ENCODE measurements around the gene SCP2.

Gene SCP2

DNA sequence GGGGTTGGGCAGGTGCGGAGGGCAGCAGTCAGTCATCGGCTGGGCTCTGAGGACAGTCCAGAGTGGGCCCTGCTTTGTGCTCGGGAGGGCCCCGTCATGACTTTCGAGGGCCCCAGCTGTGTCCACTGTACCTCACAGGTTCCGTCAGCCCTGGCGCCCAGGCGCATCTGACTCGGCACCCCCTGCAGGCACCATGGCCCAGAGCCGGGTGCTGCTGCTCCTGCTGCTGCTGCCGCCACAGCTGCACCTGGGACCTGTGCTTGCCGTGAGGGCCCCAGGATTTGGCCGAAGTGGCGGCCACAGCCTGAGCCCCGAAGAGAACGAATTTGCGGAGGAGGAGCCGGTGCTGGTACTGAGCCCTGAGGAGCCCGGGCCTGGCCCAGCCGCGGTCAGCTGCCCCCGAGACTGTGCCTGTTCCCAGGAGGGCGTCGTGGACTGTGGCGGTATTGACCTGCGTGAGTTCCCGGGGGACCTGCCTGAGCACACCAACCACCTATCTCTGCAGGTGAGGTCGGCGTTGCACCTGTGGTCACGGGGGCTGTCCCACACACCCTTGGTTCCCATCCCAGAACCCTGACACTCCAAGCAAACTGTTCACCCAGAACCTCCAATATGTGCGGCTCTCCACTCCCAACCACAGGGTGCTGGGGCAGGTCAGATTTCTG, 142.7 kb downstream of the SCP2 start:
- DNase-seq = no peak

DNA sequence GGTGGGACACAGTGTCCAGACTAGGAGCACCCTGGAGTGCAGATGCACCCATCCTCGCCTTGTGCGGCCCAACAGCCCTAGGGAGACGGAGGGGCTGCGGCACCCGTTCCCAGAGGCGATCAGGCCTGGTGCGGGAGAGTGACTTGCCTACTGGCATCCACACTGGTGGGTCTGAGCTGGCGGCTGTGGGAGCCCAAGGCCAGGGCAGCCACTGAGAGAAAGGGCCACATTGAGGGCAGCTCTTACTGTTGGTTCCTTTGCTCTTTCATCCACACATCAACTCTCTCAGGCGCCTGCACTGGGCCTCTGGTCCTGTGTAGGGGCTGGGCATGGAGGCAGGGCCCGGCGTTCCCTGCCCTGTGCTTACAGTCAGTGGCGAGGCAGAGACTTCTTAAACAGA, 143.5 kb downstream of the SCP2 start:
- no peak for DNase-seq

DNA sequence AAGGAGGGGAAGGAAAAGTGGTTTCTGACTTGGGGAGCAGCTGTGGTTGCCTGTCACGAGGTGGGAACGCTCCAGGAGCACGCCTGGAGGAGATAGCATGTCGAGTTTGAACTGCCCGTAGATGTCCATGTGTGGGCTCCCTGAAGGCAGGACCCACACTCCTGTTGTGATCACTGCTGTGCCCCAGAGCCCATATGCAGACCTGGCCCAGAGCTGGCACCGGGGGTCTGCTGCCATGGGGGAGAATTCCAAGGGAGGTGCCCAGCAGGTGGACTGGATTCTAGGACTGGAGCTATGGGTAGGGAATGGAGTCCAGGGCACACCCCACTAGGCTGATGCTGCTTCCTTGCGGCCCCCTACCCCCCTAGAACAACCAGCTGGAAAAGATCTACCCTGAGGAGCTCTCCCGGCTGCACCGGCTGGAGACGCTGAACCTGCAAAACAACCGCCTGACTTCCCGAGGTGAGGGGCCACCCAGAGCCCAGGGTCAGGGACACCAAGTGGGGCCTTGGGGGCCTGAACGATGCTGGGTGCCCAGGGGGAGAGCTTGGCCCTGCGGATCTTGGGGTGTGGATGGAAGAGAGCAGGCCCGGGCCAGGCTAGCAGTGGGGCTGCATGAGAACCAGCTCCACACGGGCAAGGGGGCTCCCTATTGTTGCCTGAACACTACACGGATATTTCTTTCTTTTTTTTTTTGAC, 144.2 kb downstream of the SCP2 start:
- DNase-seq = no peak

DNA sequence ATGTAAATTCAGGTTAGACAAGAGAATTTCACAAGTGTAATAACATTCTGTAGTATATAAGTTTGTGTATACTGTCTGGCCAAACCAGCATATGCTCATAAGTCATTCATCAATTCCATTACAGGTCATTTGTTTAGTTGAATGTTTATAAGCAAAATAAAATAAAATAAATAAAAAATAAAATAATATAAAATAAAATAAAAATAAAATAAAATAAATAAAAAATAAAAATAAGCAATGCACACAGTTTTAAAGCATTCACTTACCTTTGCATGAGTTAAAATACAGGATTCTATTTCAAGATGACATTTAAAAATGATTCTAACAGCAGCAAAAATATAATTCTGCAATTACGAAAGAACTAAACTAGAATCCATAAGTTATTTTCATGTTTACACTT, 144.8 kb downstream of the SCP2 start:
- DNase-seq = no peak

DNA sequence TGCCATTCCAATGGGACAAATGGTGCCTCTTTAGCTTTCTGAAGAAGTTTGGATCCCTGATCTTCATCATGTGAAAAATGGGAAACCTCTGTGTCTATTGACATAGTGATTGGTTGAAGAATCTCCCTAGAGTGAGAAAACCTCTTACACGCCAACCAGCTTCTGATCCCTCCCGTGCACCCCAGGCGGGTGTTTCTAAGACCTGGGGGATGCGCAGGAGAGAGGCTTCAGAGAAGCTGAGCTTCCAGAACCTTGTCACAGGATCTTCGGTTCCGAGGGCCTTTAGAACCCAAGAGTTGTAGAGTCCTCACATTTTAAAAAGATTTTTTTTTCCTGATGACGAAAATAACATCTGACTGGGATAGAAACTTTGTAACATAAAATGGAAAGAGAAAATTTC, 146.2 kb downstream of the SCP2 start:
- DNase-seq = no peak

DNA sequence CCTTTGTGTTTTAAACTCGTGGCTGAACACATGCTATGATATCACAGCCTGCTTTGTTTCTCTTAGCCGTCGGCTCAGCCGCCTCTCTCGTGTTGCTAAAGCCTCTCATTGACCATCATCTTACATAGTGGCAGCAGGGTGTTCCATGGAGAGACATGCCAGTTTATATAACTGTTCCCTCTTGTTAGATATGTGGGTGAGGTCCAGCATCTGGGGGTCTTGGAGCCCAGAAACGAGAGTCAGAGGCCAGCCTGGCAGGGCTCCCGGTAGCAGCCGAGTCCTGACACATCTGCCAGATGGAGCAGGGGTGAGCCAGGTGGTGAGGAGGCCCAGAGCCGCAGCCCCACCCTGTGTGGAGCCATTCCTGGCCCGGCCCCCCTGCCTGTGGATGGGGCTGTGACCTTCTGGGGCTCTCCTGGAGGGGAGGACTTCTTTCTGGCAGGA, 146.8 kb downstream of the SCP2 start:
- DNase-seq = no peak

DNA sequence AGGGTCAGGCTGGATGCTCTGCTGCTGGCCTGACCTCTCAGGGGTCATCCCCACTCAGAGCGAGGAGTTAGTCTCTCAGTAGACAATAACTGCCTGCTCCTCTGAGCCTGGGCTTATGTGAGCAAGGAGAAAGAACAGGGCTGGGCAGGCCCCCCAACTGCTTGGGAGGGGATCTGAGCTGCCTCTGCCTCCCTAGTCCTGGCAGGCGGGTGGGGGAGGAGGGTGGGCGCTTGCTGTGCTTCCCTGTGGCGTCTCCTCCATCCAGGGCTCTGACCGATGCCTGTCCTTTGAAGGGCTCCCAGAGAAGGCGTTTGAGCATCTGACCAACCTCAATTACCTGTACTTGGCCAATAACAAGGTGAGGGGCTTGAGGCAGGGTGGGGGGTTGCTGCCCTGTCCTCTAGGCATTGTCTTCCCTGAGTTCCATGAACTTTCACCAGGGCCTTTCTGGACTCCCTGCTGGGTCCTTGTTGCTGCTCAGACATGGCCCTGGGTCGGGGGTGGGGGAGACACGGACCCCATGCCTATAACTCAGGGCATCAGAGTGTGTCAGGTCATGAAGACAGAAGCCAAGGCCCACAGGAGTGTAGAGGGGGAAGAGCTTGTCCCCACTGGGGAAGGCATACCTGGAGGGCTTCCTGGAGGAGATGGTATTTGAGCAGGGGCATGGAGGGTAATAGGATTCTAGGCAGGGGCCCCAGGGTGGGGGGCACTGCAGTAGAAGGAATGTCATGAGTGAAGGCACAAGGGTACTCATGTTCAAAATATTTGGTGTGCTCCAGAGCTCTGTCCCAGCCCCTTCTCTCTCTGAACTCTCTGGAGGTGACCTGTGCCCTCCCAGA, 147.5 kb downstream of the SCP2 start:
- DNase-seq = no peak

DNA sequence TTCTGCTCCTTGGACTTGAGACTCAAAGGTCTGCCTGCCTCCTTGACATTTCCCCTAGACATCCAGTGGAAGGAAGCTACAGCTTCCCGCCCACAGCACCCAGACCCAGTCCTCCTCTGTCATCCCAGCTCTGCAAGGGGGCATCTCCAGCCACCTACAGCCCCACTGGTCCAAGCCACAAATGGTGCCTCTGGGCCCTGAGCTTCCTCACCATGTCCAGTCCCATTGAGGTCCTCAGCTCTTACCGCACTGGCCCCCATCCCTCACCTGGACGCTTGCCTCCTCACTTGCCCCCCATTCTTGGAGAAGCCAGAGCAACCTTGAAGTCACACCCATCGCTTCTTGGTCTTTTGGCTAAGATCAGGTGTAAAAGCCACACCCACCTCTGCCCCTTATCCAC, 148.1 kb downstream of the SCP2 start:
- no peak for DNase-seq

DNA sequence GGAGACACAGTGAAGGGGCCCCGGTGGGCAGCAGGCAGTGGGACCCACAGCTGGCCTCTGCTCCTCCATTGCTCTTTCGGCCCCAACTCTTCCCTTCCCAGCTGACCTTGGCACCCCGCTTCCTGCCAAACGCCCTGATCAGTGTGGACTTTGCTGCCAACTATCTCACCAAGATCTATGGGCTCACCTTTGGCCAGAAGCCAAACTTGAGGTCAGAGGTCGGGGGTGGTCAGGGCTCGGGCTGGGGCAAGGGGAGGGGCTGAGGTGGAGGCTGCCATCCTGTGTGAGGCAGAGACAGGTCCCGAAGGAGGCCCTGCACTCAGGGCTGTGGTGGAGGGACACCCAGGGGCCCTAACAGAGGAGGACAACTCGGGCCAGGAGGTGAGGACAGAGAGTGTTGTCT, 148.7 kb downstream of the SCP2 start:
- DNase-seq = no peak

DNA sequence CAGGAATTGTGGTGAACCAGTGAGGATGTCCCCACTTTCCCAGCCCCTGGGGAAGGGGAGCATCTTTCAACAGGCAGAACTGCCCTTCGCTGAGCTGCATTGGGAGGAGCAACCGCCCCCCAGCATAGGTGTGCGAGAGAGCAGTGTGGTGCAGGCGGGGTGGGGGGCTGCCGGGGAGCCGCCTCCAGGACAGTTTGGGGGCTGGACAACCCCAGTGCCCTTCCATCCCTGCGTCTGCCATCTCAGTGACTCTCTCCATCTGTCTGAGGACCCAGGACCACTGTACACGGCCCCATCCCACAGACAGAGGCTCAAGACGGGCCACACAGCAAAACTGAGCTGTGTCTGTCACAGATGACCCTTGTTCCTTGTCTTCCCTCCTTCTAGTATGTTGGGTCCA, 149.1 kb downstream of the SCP2 start:
- DNase-seq = no peak

DNA sequence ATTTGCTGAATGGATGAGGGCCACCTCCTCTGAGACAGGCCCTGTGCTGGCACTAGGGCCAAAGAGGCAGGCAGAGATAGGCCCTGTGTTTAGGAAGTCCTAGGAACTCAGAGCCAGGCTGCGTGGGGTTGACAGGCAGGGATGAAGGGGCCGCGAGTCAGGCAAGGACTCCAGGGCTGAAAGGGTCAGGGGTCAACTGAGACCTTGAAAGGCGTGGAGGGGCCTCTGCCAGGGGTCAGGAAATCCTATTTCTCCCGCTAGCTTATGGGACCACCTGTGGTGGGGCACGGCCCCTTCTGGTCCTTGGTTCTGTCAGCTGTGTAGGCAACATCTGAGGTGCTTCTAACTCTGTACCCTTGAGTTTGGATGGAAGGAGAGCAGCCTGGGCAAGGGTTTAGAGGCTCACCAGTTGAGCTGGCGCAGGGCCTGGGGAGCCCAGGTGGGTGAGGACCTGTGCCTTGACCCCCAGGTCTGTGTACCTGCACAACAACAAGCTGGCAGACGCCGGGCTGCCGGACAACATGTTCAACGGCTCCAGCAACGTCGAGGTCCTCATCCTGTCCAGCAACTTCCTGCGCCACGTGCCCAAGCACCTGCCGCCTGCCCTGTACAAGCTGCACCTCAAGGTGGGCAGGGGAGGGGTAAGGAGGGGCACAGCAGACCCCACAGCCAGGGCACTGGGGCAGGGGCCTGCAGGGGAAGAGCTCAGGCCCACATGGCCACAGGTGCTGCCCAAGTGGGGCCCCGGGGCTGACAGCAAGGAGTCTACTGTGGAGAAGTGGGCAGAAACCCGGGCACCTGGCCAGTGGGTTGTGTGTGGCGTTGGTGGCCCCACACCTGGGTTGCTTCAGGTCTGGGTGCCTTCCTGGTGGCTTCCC, 149.9 kb downstream of the SCP2 start:
- DNase-seq = no peak

DNA sequence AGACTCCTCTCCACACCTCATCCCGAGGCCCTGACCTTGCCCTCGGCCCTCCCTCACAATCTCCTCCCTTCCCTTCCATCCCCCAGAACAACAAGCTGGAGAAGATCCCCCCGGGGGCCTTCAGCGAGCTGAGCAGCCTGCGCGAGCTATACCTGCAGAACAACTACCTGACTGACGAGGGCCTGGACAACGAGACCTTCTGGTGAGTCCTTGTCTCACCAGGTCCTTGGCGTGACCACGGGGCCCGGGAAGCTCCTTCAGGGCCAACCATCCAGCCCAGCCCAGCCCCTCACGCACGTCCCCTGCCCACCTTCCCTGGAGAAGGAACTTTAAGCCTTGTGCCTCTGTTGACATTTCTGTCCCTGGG, 150.5 kb downstream of the SCP2 start:
- no peak for DNase-seq

DNA sequence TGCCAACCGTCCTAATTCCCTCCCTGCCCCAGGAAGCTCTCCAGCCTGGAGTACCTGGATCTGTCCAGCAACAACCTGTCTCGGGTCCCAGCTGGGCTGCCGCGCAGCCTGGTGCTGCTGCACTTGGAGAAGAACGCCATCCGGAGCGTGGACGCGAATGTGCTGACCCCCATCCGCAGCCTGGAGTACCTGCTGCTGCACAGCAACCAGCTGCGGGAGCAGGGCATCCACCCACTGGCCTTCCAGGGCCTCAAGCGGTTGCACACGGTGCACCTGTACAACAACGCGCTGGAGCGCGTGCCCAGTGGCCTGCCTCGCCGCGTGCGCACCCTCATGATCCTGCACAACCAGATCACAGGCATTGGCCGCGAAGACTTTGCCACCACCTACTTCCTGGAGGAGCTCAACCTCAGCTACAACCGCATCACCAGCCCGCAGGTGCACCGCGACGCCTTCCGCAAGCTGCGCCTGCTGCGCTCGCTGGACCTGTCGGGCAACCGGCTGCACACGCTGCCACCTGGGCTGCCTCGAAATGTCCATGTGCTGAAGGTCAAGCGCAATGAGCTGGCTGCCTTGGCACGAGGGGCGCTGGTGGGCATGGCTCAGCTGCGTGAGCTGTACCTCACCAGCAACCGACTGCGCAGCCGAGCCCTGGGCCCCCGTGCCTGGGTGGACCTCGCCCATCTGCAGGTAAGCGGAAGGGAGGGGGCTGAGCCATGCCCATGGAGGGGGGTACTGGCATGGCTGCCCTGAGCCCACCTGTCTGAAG, 151.4 kb downstream of the SCP2 start:
- no peak for DNase-seq

DNA sequence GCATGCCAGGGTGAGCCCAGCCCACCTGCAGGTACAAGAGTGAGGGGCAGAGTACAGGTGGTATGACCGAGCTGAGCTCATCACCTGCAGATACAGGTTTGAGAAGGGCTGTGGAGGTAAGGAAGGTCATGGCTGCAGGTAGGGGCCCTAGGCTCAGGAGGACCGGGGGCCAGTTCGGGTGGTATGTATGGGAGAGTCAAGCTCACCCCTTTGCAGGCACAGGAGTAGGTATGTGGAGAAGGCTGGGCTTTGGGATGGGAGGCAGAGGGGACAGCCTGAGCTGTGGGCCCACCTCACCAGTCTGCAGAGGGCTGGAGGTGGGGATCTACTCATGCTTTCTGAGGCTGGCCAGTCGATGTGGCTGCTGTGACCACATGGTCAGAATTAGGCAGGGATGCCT, 152.2 kb downstream of the SCP2 start:
- no peak for DNase-seq

DNA sequence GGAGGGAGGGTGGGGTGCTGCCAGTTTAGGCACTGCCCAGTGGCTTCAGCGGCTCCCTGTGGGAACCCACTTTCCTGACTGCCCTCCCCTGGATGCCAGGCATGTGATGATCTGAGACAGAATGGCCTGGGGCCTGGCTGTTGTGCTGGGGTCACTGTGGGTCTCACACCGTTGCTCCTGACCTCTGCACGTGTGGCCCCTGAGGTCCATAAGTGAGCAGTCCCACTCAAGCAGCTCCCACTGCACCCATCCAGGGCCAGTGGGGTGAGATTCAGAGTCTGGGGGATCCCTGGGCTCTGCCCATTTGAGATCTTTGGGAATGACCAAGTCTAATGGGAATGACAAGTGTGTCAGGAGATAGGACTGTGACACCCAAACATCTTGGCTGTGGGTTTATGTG, 153.0 kb downstream of the SCP2 start:
- DNase-seq = no peak

DNA sequence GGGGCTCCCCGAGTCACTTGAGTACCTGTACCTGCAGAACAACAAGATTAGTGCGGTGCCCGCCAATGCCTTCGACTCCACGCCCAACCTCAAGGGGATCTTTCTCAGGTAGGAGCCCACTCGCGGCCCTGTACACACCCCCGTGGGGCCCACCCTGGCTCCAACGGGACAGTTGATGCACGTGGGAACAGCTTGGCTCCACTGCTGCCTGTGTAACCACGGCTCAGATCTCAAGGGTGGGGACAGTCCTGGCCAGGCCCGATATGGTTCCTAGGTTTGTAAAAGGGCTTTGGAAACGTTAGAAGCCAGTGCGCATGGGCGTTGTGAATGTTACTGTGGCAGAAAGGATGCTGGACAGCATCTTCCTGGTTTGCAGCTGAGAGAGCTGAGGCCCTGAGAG, 153.7 kb downstream of the SCP2 start:
- DNase-seq = no peak

DNA sequence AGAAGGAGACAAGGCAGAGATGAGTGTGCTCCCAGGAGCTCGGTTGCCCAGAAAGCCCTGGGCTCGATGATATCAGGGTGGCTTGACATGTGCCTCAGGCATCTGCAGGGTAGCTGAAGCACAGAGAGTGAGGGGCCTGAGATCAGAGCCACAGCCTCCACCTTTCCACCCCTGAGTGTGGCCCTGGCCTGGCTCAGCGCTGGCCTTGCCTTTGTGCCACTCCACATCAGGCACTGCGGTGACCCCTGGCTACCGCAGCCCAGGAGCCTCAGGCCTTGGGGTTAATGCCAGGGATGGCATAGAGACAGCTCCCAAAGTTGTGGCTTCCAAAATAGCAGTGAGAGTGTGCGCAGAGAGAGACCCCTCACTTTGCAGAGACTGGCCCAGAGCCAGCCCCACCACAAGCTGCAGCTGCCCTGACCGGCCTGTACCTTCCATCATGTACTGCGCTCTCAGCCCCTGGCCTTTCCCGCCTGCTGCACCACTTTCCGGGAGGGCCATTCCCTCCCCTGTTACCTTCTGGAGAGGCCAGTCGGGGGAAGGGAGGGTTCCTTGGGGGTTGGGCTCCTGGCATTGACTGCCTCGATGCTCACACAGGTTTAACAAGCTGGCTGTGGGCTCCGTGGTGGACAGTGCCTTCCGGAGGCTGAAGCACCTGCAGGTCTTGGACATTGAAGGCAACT, 154.4 kb downstream of the SCP2 start:
- DNase-seq = no peak

DNA sequence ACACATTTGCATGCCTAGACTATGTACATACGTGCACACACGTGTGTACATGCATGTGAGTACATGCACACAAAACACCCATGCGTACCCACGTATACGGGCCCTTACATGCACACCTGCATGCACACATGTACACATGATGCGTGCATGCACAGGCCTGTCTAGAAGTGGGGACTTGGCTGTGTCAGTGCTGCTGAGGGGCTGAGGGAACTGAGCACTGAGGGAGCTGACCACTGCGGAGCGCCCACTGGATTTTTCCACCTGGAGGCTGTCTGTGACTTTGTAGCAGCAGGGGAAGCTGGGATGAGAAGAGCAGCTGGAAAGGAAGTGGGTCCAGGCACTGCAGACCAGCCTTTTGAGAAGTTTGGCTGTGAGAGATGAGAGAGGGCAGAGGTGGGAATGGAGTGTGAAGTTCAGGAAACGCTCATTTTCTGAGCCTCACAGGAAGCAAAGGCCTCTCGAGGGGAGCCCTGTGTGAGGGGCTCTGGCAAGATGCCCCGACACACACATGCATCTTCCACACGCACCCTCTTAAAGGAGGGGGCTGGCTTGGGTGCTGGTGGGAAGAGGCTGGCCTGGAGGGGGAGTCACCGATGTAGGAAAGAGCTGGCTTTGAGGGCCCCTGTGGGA, 155.9 kb downstream of the SCP2 start:
- no peak for DNase-seq

DNA sequence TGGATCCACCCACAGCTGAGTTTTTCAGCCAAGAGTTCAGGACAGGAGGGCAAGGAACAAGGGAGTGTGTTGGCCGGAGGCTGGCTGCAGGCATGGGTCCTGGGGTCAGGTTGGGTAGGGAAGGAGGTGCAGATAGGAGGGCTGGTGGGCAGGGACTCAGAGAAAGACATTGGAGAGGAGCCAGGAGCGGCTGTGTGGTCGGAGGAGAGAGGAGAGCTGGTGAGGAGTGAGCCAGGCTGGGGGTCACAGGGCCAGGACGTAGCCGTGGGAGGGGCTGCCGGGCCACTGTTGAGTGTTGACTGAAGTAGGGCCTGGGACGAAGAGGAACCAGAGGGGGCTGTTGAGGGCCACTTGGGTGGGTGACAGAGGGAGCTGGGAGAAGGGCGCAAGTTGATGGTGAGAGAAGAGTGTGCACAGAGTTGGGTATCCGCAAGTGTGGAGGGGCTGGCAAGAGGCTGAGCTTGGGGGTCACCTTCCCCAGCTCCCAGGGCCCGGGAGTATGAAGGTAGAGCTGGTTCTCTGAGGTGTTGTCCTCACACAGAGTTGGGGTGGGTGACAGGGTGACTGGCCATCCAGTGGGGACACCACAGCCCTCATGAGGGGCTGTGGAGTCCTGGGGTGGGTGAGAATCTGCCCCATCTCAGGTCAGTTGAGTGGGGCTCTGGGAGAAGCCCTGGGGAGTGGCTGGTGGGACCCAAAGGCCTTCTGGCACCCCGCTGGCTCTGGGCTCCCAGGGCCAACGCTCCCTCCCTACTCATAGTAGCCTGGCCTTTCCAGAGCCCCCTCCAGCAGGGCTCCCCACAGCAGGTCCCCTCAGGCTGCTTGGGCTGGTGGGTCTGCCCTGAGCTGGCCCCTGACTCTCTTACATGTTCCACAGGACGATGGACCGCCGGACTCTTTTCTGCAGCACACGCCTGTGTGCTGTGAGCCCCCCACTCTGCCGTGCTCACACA, 156.8 kb downstream of the SCP2 start:
- DNase-seq = no peak

DNA sequence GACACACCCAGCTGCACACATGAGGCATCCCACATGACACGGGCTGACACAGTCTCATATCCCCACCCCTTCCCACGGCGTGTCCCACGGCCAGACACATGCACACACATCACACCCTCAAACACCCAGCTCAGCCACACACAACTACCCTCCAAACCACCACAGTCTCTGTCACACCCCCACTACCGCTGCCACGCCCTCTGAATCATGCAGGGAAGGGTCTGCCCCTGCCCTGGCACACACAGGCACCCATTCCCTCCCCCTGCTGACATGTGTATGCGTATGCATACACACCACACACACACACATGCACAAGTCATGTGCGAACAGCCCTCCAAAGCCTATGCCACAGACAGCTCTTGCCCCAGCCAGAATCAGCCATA, 157.5 kb downstream of the SCP2 start:
- DNase-seq = no peak

All from COR-L47 (cell line).